ENCODE results near the gene MGAT4C. TPM values are rescaled to one million over a fixed set of nuclear protein-coding genes. Genes with fewer than 3 reads are reported as not detected.

Gene MGAT4C
- total RNA-seq, 1 experiment from 2014 or later = not detected

DNA sequence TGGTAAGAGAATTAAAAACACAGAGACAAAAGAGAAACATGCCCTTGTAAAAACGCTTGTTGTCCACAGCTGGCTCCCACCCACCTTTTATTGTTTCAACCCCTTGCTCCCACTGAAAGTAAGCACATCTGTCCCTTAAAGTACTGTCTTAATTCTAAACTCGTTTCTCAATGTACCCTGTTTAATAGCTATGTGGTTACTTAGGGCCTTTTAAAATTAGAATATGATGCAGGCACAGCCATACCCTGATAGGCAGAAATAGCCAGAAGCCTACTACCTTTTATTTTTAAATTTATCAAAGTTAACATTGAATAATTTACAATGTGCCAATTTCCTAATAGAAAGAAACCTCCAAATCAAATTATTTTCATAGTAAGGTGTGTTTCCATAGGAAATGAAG is 4.0 kb upstream of the MGAT4C start:
- POLR2A ChIA-PET = no interaction called here

DNA sequence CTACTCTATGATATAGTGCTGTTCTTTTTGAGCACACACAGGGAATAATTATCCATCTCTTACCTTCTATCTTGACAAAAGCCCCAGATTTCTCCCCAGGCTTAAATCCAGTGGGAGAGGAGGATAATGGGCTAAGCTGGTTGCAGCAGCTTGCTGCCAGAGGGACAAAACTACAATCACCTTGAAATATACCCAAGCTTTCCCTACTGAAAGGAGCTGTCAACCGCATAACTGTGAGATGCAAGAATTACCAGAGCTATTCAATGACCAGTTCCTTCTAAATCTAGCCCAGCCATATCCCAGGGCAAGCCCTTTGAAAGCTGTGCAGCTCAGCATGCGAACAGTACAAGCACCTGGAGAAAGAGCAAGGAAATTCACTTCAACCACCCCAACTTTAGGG is 943 bp upstream of the MGAT4C start:
- Mint-ChIP-seq H3K4me1 (ENCODE audit: insufficient read depth, unreplicated experiment) (peaks cover 4% of the 10 kb centered on the region), H3K4me3 (ENCODE audit: unreplicated experiment) (no peak overlapping the region), H3K27me3 (ENCODE audit: insufficient read depth, unreplicated experiment) (no peaks in the 10 kb centered on the region), H3K36me3 (ENCODE audit: insufficient read depth, unreplicated experiment) (no peaks in the 10 kb centered on the region), H3K9me3 (ENCODE audit: unreplicated experiment) (peaks cover 4% of the 10 kb centered on the region), H3K27ac (ENCODE audit: low read depth, unreplicated experiment) (no peak overlapping the region)
- BruUV-seq (replicated peaks) = no TSS peak
- ChIA-PET CTCF (interaction anchor here (0.6 kb wide), 1 partner anchor 38 kb away, joined by 3 read pairs; no protein-coding TSS in a partner anchor), POLR2A (no interaction called here)
- intact Hi-C loops (cut with micrococcal nuclease) = no loop called here
- DNase-seq (ENCODE audit: unreplicated experiment) = no peak
- TF ChIP-seq, protein P1, sequence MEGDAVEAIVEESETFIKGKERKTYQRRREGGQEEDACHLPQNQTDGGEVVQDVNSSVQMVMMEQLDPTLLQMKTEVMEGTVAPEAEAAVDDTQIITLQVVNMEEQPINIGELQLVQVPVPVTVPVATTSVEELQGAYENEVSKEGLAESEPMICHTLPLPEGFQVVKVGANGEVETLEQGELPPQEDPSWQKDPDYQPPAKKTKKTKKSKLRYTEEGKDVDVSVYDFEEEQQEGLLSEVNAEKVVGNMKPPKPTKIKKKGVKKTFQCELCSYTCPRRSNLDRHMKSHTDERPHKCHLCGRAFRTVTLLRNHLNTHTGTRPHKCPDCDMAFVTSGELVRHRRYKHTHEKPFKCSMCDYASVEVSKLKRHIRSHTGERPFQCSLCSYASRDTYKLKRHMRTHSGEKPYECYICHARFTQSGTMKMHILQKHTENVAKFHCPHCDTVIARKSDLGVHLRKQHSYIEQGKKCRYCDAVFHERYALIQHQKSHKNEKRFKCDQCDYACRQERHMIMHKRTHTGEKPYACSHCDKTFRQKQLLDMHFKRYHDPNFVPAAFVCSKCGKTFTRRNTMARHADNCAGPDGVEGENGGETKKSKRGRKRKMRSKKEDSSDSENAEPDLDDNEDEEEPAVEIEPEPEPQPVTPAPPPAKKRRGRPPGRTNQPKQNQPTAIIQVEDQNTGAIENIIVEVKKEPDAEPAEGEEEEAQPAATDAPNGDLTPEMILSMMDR (IDR thresholded peaks at IDR 0.05; ENCODE audit: unreplicated experiment) = no peak

More for the DNA sequence above, 4.0 kb upstream of the MGAT4C start:
- Mint-ChIP-seq H3K36me3 (ENCODE audit: insufficient read depth, unreplicated experiment) (no peaks in the 10 kb centered on the region), H3K4me1 (ENCODE audit: insufficient read depth, unreplicated experiment) (peaks cover 5% of the 10 kb centered on the region), H3K4me3 (ENCODE audit: unreplicated experiment) (no peak overlapping the region), H3K9me3 (ENCODE audit: unreplicated experiment) (peaks cover 7% of the 10 kb centered on the region), H3K27me3 (ENCODE audit: insufficient read depth, unreplicated experiment) (no peaks in the 10 kb centered on the region), H3K27ac (ENCODE audit: low read depth, unreplicated experiment) (no peak overlapping the region)
- intact Hi-C loops (cut with micrococcal nuclease) = no loop called here
- CTCF ChIA-PET = no interaction called here
- DNase-seq (ENCODE audit: unreplicated experiment) = no peak
- TF ChIP-seq, protein P1 (IDR thresholded peaks at IDR 0.05; ENCODE audit: unreplicated experiment) = no peak
- no TSS peak for BruUV-seq (replicated peaks)

DNA sequence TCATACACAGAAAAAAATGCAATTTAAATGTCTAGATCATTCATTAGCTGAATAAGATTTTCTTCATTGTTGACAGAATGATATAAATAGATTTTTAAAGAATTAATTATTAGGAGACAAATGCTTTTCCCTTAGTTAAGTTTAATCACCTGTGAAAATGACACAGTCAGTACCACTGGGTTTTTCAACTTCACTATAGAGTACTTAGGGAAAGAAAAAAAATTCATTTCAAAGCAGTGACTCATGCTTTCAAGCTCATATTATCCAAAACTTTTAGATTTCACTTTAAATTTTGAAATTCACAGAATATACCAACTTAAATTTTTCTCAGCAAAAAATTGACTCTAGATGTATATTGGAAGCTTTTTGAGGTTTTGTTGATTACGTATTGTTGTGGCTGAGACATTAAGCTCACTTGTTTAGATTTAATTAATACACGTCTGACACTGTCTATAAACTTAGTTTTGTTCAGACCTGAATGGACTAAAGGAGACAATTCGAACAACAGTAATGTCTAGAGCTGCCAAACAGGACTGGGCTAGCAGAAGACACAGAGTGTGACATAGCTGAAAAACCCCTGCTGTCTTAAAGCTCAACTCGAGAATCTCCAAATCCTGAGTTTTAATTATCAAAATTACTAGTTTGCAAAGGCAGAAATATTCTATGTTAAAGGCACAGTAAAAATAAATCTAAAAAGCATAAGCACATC is 1.6 kb downstream of the MGAT4C start:
- POLR2A ChIA-PET = interaction anchor here (1.0 kb wide), 1 partner anchor 11 kb away, joined by 3 read pairs; no protein-coding TSS in a partner anchor
- intact Hi-C loops (cut with micrococcal nuclease) = no loop called here
- no TSS peak for BruUV-seq (replicated peaks)
- TF ChIP-seq, protein P1 (IDR thresholded peaks at IDR 0.05; ENCODE audit: unreplicated experiment) = no peak
- Mint-ChIP-seq H3K9me3 (ENCODE audit: unreplicated experiment) (no peaks in the 10 kb centered on the region), H3K4me3 (ENCODE audit: unreplicated experiment) (no peak overlapping the region), H3K27me3 (ENCODE audit: insufficient read depth, unreplicated experiment) (no peaks in the 10 kb centered on the region), H3K27ac (ENCODE audit: low read depth, unreplicated experiment) (no peak overlapping the region), H3K36me3 (ENCODE audit: insufficient read depth, unreplicated experiment) (no peaks in the 10 kb centered on the region), H3K4me1 (ENCODE audit: insufficient read depth, unreplicated experiment) (no peaks in the 10 kb centered on the region)
- DNase-seq (ENCODE audit: unreplicated experiment) = no peak
- CTCF ChIA-PET = no interaction called here

GRCh38 chr12:86249851-86250250 is 6.3 kb downstream of the MGAT4C start:
- no peaks in the 10 kb centered on the region for H3K36me3 Mint-ChIP-seq (ENCODE audit: insufficient read depth, unreplicated experiment)

More at GRCh38 chr12:86249851-86250250, 6.3 kb downstream of the MGAT4C start:
- Mint-ChIP-seq H3K4me1 (ENCODE audit: insufficient read depth, unreplicated experiment) (no peaks in the 10 kb centered on the region), H3K4me3 (ENCODE audit: unreplicated experiment) (no peak overlapping the region), H3K27ac (ENCODE audit: low read depth, unreplicated experiment) (no peak overlapping the region), H3K9me3 (ENCODE audit: unreplicated experiment) (no peaks in the 10 kb centered on the region), H3K27me3 (ENCODE audit: insufficient read depth, unreplicated experiment) (no peaks in the 10 kb centered on the region)
- BruUV-seq (replicated peaks) = no TSS peak
- intact Hi-C loops (cut with micrococcal nuclease) = no loop called here
- TF ChIP-seq, protein P1 (IDR thresholded peaks at IDR 0.05; ENCODE audit: unreplicated experiment) = no peak
- POLR2A ChIA-PET = no interaction called here
- peak; percentile 5 for DNase-seq (ENCODE audit: unreplicated experiment)
- CTCF ChIA-PET = no interaction called here

Measured in MCF 10A (cell line).